OCI-LY1 (cell line): ENCODE measurements around the gene IL1F10.

ENCODE experiments used
- H2AFZ ChIP-seq: fragments of 200-600 bp; sonication (generic), shearing (Covaris generic); 2 replicates; pipeline ENCODE4 v1.6.0; 2014; ENCODE audit warnings: antibody characterized with exemption, mild to moderate bottlenecking, low read length
- H3F3A ChIP-seq: fragments of 200-600 bp; sonication (generic), shearing (Covaris generic); 2 replicates; pipeline ENCODE4 v1.6.0; 2014; ENCODE audit warnings: mild to moderate bottlenecking, antibody characterized with exemption, low read length, moderate library complexity; ENCODE audit not compliant: insufficient read depth
- H3K27ac ChIP-seq: fragments of 200-600 bp; sonication (generic); 2 replicates; pipeline ENCODE4 v1.5.1; 2014; ENCODE audit warnings: low read length, mixed run types, mild to moderate bottlenecking, low read depth; ENCODE audit not compliant: poor library complexity, severe bottlenecking
- H3K27me3 ChIP-seq: fragments of 200-600 bp; sonication (generic); 2 replicates; pipeline ENCODE4 v1.6.0; 2014; ENCODE audit warnings: antibody characterized with exemption, mild to moderate bottlenecking, low read length, moderate library complexity; ENCODE audit not compliant: insufficient read depth
- H3K36me3 ChIP-seq: fragments of 200-600 bp; sonication (generic); 2 replicates; pipeline ENCODE4 v1.6.1; 2014; ENCODE audit warnings: mild to moderate bottlenecking, antibody characterized with exemption, low read length, moderate library complexity, mixed read lengths; ENCODE audit not compliant: insufficient read depth
- H3K4me1 ChIP-seq: fragments of 200-600 bp; sonication (generic); 2 replicates; pipeline ENCODE4 v1.5.1; 2014; ENCODE audit warnings: mild to moderate bottlenecking, low read length, moderate library complexity; ENCODE audit not compliant: insufficient read depth, severe bottlenecking
- H3K4me2 ChIP-seq: fragments of 200-600 bp; sonication (generic), shearing (Covaris generic); 2 replicates; pipeline ENCODE4 v1.6.1; 2014; ENCODE audit warnings: low read length
- H3K4me3 ChIP-seq: fragments of 200-600 bp; sonication (generic); 2 replicates; pipeline ENCODE4 v1.5.1; 2014; ENCODE audit warnings: low read length, low read depth, mild to moderate bottlenecking, mixed read lengths; ENCODE audit not compliant: poor library complexity, severe bottlenecking
- H3K79me2 ChIP-seq: fragments of 200-600 bp; shearing (Covaris generic); 2 replicates; pipeline ENCODE4 v1.6.1; 2016; ENCODE audit warnings: mixed run types, low read length, mixed read lengths; ENCODE audit not compliant: insufficient read depth
- H3K9ac ChIP-seq: fragments of 200-600 bp; sonication (generic), shearing (Covaris generic); 2 replicates; pipeline ENCODE4 v1.6.1; 2014; ENCODE audit warnings: mild to moderate bottlenecking, low read length, mixed read lengths
- H3K9me2 ChIP-seq: fragments of 200-600 bp; sonication (generic), shearing (Covaris generic); 2 replicates; pipeline ENCODE4 v1.6.1; 2014; ENCODE audit warnings: low read depth, mild to moderate bottlenecking, low read length, mixed read lengths
- H3K9me3 ChIP-seq: fragments of 200-600 bp; shearing (Covaris generic); 2 replicates; pipeline ENCODE4 v1.6.1; 2014; ENCODE audit warnings: low read length, mixed read lengths
- H4K20me1 ChIP-seq: fragments of 200-600 bp; sonication (generic), shearing (Covaris generic); 2 replicates; pipeline ENCODE4 v1.6.0; 2016; ENCODE audit warnings: mild to moderate bottlenecking, low read length; ENCODE audit not compliant: insufficient read depth
- CTCF ChIP-seq: fragments of 200-600 bp; sonication (generic), shearing (Covaris generic); IDR thresholded peaks from 2 replicates; pipeline ENCODE4 v1.5.1; 2017; ENCODE audit warnings: mild to moderate bottlenecking, antibody characterized with exemption, low read length, moderate library complexity, mixed read lengths
- EZH2 ChIP-seq: fragments of 200-600 bp; sonication (generic), shearing (Covaris generic); IDR thresholded peaks from 2 replicates; pipeline ENCODE4 v1.8.0; 2017; ENCODE audit warnings: borderline replicate concordance, mixed run types, mild to moderate bottlenecking, antibody characterized with exemption, low read length, moderate library complexity, mixed read lengths

The IL1F10 gene

GRCh38 chr2:113067681-113068080 lies at the start of gene IL1F10:
IL1F10 (plus strand) TSS chr2:113067970; CDS start chr2:113072739, 4,769 bp downstream.
- no peaks in the 10 kb centered on the region for H3K9me3 ChIP-seq
- no peaks in the 10 kb centered on the region for H3K9me2 ChIP-seq
- H3K4me2 ChIP-seq = no peak within 1 kb of the TSS

GRCh38 chr2:113018509-113018908 lies 49.3 kb upstream of the IL1F10 start:
- H3K36me3 ChIP-seq = no peaks in the 10 kb centered on the region
- H2AFZ ChIP-seq = no peak overlapping the region
- no peak overlapping the region for H3K4me3 ChIP-seq
- H4K20me1 ChIP-seq = no peaks in the 10 kb centered on the region
- H3K27ac ChIP-seq = no peak overlapping the region
- H3F3A ChIP-seq = no peaks in the 10 kb centered on the region
- no peaks in the 10 kb centered on the region for H3K4me1 ChIP-seq
- no peaks in the 10 kb centered on the region for H3K27me3 ChIP-seq
- H3K4me2 ChIP-seq = no peak overlapping the region
- no peaks in the 10 kb centered on the region for H3K9me2 ChIP-seq
- H3K9ac ChIP-seq = no peak overlapping the region
- no peaks in the 10 kb centered on the region for H3K9me3 ChIP-seq
- TF ChIP-seq CTCF (no peak), EZH2 (no peak)
- no peaks in the 10 kb centered on the region for H3K79me2 ChIP-seq

More at GRCh38 chr2:113067681-113068080, at the start of gene IL1F10:
- no peak within 1 kb of the TSS for H3K4me3 ChIP-seq
- H3K79me2 ChIP-seq = no peaks in the 10 kb centered on the region
- H3K9ac ChIP-seq = no peak within 1 kb of the TSS
- H2AFZ ChIP-seq = no peak within 1 kb of the TSS
- H3K27ac ChIP-seq = no peak within 1 kb of the TSS
- no peaks in the 10 kb centered on the region; the same call in 1 of the 2 replicates for H3K27me3 ChIP-seq
- TF ChIP-seq CTCF (no peak), EZH2 (no peak)
- no peaks in the 10 kb centered on the region for H4K20me1 ChIP-seq
- no peaks in the 10 kb centered on the region for H3K4me1 ChIP-seq
- no peaks in the 10 kb centered on the region for H3K36me3 ChIP-seq
- no peaks in the 10 kb centered on the region for H3F3A ChIP-seq

GRCh38 chr2:113021312-113021711 lies 46.5 kb upstream of the IL1F10 start:
- no peaks in the 10 kb centered on the region for H3K9me2 ChIP-seq
- no peaks in the 10 kb centered on the region for H3F3A ChIP-seq
- H3K79me2 ChIP-seq = no peaks in the 10 kb centered on the region
- no peaks in the 10 kb centered on the region for H3K27me3 ChIP-seq
- no peak overlapping the region for H3K4me2 ChIP-seq
- H3K4me3 ChIP-seq = no peak overlapping the region
- H3K9me3 ChIP-seq = no peaks in the 10 kb centered on the region
- no peak overlapping the region for H2AFZ ChIP-seq
- no peaks in the 10 kb centered on the region for H4K20me1 ChIP-seq
- no peaks in the 10 kb centered on the region for H3K4me1 ChIP-seq
- H3K9ac ChIP-seq = no peak overlapping the region
- TF ChIP-seq EZH2 = no peak
- no peak for TF ChIP-seq CTCF
- no peak overlapping the region for H3K27ac ChIP-seq
- H3K36me3 ChIP-seq = no peaks in the 10 kb centered on the region
